ENCODE results near the gene NAA10. TPM values are rescaled to one million over a fixed set of nuclear protein-coding genes. Genes with fewer than 3 reads are reported as not detected.

NAA10 gene
- polyA plus RNA-seq, 1 donor from 2014 or later = 117 TPM

DNA sequence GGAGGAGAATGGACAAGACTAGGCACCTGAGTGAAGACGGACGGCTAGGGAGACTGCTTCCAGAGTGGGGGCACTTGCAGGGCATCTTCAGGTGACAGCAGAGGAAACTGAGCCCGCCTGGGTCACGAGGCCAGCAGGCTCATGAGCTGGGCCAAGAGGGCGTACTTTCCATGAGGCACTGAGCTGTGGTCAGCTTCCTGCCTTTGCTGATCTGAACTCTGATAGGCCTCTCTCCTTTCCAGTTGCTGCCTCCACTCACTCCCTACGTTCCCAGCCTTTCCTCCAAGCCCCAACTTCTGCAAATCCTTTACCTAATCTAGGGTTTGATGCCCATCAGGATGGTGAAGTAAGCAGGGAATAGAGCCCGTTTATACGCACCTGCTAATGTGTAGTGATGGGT is 47.5 kb downstream of the NAA10 start:
- H3K9me3 ChIP-seq (ENCODE audit: low read length) = no peaks in the 10 kb centered on the region
- no peaks in the 10 kb centered on the region for H3K36me3 ChIP-seq (ENCODE audit: insufficient read depth, low read length)
- no peaks in the 10 kb centered on the region for H3F3A ChIP-seq (ENCODE audit: insufficient read depth, low read length, poor library complexity, severe bottlenecking)
- H3K4me2 ChIP-seq (ENCODE audit: low read length) = no peak overlapping the region
- no peak overlapping the region for H3K9ac ChIP-seq (ENCODE audit: low read length)
- no peak overlapping the region for H3K27ac ChIP-seq (ENCODE audit: low read length)
- H3K27me3 ChIP-seq (ENCODE audit: insufficient read depth, low read depth, low read length) = no peaks in the 10 kb centered on the region
- peaks cover 33% of the 10 kb centered on the region for H3K79me2 ChIP-seq (replicated peaks; ENCODE audit: insufficient read depth, low read length)
- no peak overlapping the region for H3K4me3 ChIP-seq (ENCODE audit: low read length)
- H2AFZ ChIP-seq (ENCODE audit: low read depth, low read length) = no peak overlapping the region
- TF ChIP-seq EZH2 (IDR thresholded peaks at IDR 0.05; ENCODE audit: borderline replicate concordance, insufficient read depth, low read length, poor library complexity, severe bottlenecking) (no peak), RAD21 (conservative IDR thresholded peaks at IDR 0.05) (no peak), SMC3 (conservative IDR thresholded peaks at IDR 0.05; ENCODE audit: poor library complexity) (no peak), MXI1 (conservative IDR thresholded peaks at IDR 0.05; ENCODE audit: poor library complexity, severe bottlenecking) (no peak), EP300 (conservative IDR thresholded peaks at IDR 0.05; ENCODE audit: poor library complexity, severe bottlenecking) (no peak), POLR2AphosphoS5 (IDR thresholded peaks at IDR 0.05) (no peak), TAF1 (IDR thresholded peaks at IDR 0.05; ENCODE audit: low read depth) (no peak)
- TF ChIP-seq, protein P1, sequence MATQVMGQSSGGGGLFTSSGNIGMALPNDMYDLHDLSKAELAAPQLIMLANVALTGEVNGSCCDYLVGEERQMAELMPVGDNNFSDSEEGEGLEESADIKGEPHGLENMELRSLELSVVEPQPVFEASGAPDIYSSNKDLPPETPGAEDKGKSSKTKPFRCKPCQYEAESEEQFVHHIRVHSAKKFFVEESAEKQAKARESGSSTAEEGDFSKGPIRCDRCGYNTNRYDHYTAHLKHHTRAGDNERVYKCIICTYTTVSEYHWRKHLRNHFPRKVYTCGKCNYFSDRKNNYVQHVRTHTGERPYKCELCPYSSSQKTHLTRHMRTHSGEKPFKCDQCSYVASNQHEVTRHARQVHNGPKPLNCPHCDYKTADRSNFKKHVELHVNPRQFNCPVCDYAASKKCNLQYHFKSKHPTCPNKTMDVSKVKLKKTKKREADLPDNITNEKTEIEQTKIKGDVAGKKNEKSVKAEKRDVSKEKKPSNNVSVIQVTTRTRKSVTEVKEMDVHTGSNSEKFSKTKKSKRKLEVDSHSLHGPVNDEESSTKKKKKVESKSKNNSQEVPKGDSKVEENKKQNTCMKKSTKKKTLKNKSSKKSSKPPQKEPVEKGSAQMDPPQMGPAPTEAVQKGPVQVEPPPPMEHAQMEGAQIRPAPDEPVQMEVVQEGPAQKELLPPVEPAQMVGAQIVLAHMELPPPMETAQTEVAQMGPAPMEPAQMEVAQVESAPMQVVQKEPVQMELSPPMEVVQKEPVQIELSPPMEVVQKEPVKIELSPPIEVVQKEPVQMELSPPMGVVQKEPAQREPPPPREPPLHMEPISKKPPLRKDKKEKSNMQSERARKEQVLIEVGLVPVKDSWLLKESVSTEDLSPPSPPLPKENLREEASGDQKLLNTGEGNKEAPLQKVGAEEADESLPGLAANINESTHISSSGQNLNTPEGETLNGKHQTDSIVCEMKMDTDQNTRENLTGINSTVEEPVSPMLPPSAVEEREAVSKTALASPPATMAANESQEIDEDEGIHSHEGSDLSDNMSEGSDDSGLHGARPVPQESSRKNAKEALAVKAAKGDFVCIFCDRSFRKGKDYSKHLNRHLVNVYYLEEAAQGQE (IDR thresholded peaks at IDR 0.05; ENCODE audit: borderline replicate concordance) = no peak
- TF ChIP-seq, protein P2, sequence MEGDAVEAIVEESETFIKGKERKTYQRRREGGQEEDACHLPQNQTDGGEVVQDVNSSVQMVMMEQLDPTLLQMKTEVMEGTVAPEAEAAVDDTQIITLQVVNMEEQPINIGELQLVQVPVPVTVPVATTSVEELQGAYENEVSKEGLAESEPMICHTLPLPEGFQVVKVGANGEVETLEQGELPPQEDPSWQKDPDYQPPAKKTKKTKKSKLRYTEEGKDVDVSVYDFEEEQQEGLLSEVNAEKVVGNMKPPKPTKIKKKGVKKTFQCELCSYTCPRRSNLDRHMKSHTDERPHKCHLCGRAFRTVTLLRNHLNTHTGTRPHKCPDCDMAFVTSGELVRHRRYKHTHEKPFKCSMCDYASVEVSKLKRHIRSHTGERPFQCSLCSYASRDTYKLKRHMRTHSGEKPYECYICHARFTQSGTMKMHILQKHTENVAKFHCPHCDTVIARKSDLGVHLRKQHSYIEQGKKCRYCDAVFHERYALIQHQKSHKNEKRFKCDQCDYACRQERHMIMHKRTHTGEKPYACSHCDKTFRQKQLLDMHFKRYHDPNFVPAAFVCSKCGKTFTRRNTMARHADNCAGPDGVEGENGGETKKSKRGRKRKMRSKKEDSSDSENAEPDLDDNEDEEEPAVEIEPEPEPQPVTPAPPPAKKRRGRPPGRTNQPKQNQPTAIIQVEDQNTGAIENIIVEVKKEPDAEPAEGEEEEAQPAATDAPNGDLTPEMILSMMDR (IDR thresholded peaks at IDR 0.05; ENCODE audit: poor library complexity, severe bottlenecking) = no peak
- H3K9me2 ChIP-seq (ENCODE audit: insufficient read depth, low read length) = no peaks in the 10 kb centered on the region
- H4K20me1 ChIP-seq (ENCODE audit: insufficient read depth) = no peaks in the 10 kb centered on the region

DNA sequence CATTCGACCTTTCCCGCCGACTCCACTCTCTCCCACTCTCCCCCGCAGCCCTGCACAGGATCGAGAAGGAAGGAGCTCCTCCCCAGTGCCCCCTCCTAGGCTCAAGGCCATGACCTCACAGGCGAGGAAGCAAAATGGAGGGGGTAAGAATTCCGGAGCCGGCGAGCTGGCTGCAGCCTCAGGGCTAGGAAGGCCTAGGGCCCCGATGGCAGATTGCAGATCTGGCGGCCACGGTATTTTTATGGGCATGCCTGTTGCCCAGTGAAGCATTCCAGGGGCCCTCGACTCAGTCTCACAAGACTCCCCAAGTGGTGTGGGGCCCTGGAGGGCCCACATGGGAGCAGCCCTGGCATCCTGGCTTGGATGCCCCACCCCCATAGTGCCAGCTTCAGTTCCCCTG is 47.9 kb downstream of the NAA10 start:
- Histone ChIP-seq H3K27ac (ENCODE audit: low read length) (peak overlapping the region; percentile 58), H3K36me3 (ENCODE audit: insufficient read depth, low read length) (no peaks in the 10 kb centered on the region), H4K20me1 (ENCODE audit: insufficient read depth) (no peaks in the 10 kb centered on the region), H3K9me2 (ENCODE audit: insufficient read depth, low read length) (no peaks in the 10 kb centered on the region), H3F3A (ENCODE audit: insufficient read depth, low read length, poor library complexity, severe bottlenecking) (no peaks in the 10 kb centered on the region), H3K27me3 (ENCODE audit: insufficient read depth, low read depth, low read length) (no peaks in the 10 kb centered on the region), H3K79me2 (replicated peaks; ENCODE audit: insufficient read depth, low read length) (peaks cover 37% of the 10 kb centered on the region), H3K4me2 (ENCODE audit: low read length) (no peak overlapping the region), H2AFZ (ENCODE audit: low read depth, low read length) (no peak overlapping the region), H3K4me3 (ENCODE audit: low read length) (peak overlapping the region; percentile 68), H3K9me3 (ENCODE audit: low read length) (no peaks in the 10 kb centered on the region), H3K9ac (ENCODE audit: low read length) (peak overlapping the region; percentile 83)
- TF ChIP-seq, protein P2 (IDR thresholded peaks at IDR 0.05; ENCODE audit: poor library complexity, severe bottlenecking) = no peak
- TF ChIP-seq EZH2 (IDR thresholded peaks at IDR 0.05; ENCODE audit: borderline replicate concordance, insufficient read depth, low read length, poor library complexity, severe bottlenecking) (no peak), SMC3 (conservative IDR thresholded peaks at IDR 0.05; ENCODE audit: poor library complexity) (no peak), MXI1 (conservative IDR thresholded peaks at IDR 0.05; ENCODE audit: poor library complexity, severe bottlenecking) (no peak), RAD21 (conservative IDR thresholded peaks at IDR 0.05) (no peak), POLR2AphosphoS5 (IDR thresholded peaks at IDR 0.05) (no peak), EP300 (conservative IDR thresholded peaks at IDR 0.05; ENCODE audit: poor library complexity, severe bottlenecking) (no peak), TAF1 (IDR thresholded peaks at IDR 0.05; ENCODE audit: low read depth) (no peak)
- TF ChIP-seq, protein P1 (IDR thresholded peaks at IDR 0.05; ENCODE audit: borderline replicate concordance) = no peak
